GM18499 (cell line): ENCODE data around the gene GFRA4.

Experiments
- ATAC-seq: cut with Tn5 transposase; IDR thresholded peaks from one replicate; pipeline ENCODE4 v1.9.1; 2021; ENCODE audit warnings: moderate number of reproducible peaks; ENCODE audit not compliant: insufficient read depth, unreplicated experiment

Gene GFRA4

GRCh38 chr20:3658019-3658715 lies 5.0 kb downstream of the GFRA4 start:
- ATAC-seq: no peak

- ATAC-seq: no peak
Observed at GRCh38 chr20:3655131-3655405, 8.1 kb downstream of the GFRA4 start.

- ATAC-seq: no peak
Observed at GRCh38 chr20:3654326-3655130, 8.7 kb downstream of the GFRA4 start.

GRCh38 chr20:3653921-3654320 lies 9.3 kb downstream of the GFRA4 start:
- ATAC-seq: no peak

- no peak for ATAC-seq
Observed at GRCh38 chr20:3652676-3653596, 10.3 kb downstream of the GFRA4 start.

GRCh38 chr20:3652221-3652620 lies 11.0 kb downstream of the GFRA4 start:
- no peak for ATAC-seq

- no peak for ATAC-seq
Observed at GRCh38 chr20:3651204-3651962, 11.8 kb downstream of the GFRA4 start.

GRCh38 chr20:3648951-3649350 lies 14.2 kb downstream of the GFRA4 start:
- no peak for ATAC-seq

GRCh38 chr20:3647473-3647872 lies 15.7 kb downstream of the GFRA4 start:
- ATAC-seq: no peak

GRCh38 chr20:3646651-3647050 lies 16.5 kb downstream of the GFRA4 start:
- ATAC-seq: no peak

GRCh38 chr20:3646067-3646440 lies 17.1 kb downstream of the GFRA4 start:
- ATAC-seq: no peak

- ATAC-seq: no peak
Observed at GRCh38 chr20:3645309-3646066, 17.7 kb downstream of the GFRA4 start.

- no peak for ATAC-seq
Observed at GRCh38 chr20:3640259-3640658, 22.9 kb downstream of the GFRA4 start.

- ATAC-seq: no peak
Observed at GRCh38 chr20:3635346-3635745, 27.9 kb downstream of the GFRA4 start.

GRCh38 chr20:3633913-3634478 lies 29.2 kb downstream of the GFRA4 start:
- no peak for ATAC-seq

GRCh38 chr20:3632311-3633004 lies 30.7 kb downstream of the GFRA4 start:
- no peak for ATAC-seq

- ATAC-seq: no peak
Observed at GRCh38 chr20:3631534-3631933, 31.7 kb downstream of the GFRA4 start.

- no peak for ATAC-seq
Observed at GRCh38 chr20:3630429-3630828, 32.8 kb downstream of the GFRA4 start.

GRCh38 chr20:3629893-3630292 lies 33.3 kb downstream of the GFRA4 start:
- no peak for ATAC-seq
